ENCODE results near the gene CCDC88B. TPM values are rescaled to one million over a fixed set of nuclear protein-coding genes. Genes with fewer than 3 reads are reported as not detected.

The CCDC88B gene
- total RNA-seq, 1 experiment from 2014 or later: 14.7 TPM

GRCh38 chr11:64352995-64353714 lies 13.2 kb downstream of the CCDC88B start:
- ATAC-seq (no peak), DNase-seq (ENCODE audit: low read depth, low spot score) (no peak)
- Histone ChIP-seq H3K4me2 (ENCODE audit: low read length) (no peak overlapping the region), H3K9me3 (ENCODE audit: control insufficient read depth in 1 of 2, insufficient read depth in 1 of 2, low read depth in 1 of 2, low read length in 2 of 2) (no peaks in the 10 kb centered on the region), H2AFZ (ENCODE audit: low read depth, low read length, poor library complexity, severe bottlenecking) (no peak overlapping the region), H3K27me3 (ENCODE audit: insufficient read depth, low read length) (no peaks in the 10 kb centered on the region), H3K36me3 (ENCODE audit: control insufficient read depth in 1 of 2, insufficient read depth in 2 of 2, low read length in 2 of 2) (no peaks in the 10 kb centered on the region), H3K9me2 (ENCODE audit: insufficient read depth) (no peaks in the 10 kb centered on the region), H3K79me2 (ENCODE audit: insufficient read depth, low read length) (no peaks in the 10 kb centered on the region), H4K20me1 (ENCODE audit: insufficient read depth) (no peaks in the 10 kb centered on the region), H3K4me1 (ENCODE audit: control insufficient read depth in 1 of 2, insufficient read depth in 2 of 2, low read length in 2 of 2) (peaks cover 23 to 40% of the 10 kb centered on the region in 2 experiments), H3K9ac (ENCODE audit: low read length) (no peak overlapping the region), H3K4me3 (replicated peaks in 1 of 2; ENCODE audit: low read depth in 1 of 2, low read length in 2 of 2) (no peak overlapping the region), H3K27ac (ENCODE audit: low read depth, low read length) (no peak overlapping the region)
- BruUV-seq (replicated peaks): no TSS peak
- TF ChIP-seq REST (IDR thresholded peaks at IDR 0.05; ENCODE audit: low read depth) (no peak), CTCF (IDR thresholded peaks at IDR 0.05 in 2 of 3, conservative IDR thresholded peaks at IDR 0.05 in 1 of 3; ENCODE audit: borderline replicate concordance in 1 of 3, insufficient read depth in 1 of 3, low read depth in 2 of 3, low read length in 2 of 3) (no peak), ATF3 (IDR thresholded peaks at IDR 0.05) (no peak), ELF1 (IDR thresholded peaks at IDR 0.05; ENCODE audit: borderline replicate concordance, low read depth) (no peak), JUND (IDR thresholded peaks at IDR 0.05) (no peak), YY1 (IDR thresholded peaks at IDR 0.05; ENCODE audit: extremely low read depth, insufficient replicate concordance, low read depth, low read length) (no peak), EZH2 (IDR thresholded peaks at IDR 0.05) (no peak), MAX (IDR thresholded peaks at IDR 0.05) (no peak), CEBPB (IDR thresholded peaks at IDR 0.05; ENCODE audit: low read depth) (no peak), FOSL1 (IDR thresholded peaks at IDR 0.05; ENCODE audit: low read depth) (no peak), SIN3A (IDR thresholded peaks at IDR 0.05; ENCODE audit: low read depth) (no peak), CBX3 (IDR thresholded peaks at IDR 0.05; ENCODE audit: low read depth) (no peak), ZBTB33 (IDR thresholded peaks at IDR 0.05; ENCODE audit: extremely low read depth, insufficient replicate concordance, low read length) (no peak), ZNF274 (IDR thresholded peaks at IDR 0.05; ENCODE audit: low read depth, low read length) (no peak), TCF7L2 (IDR thresholded peaks at IDR 0.05; ENCODE audit: borderline replicate concordance, extremely low read depth, insufficient read depth, insufficient read length) (no peak), RAD21 (IDR thresholded peaks at IDR 0.05; ENCODE audit: low read depth) (no peak), SRF (IDR thresholded peaks at IDR 0.05; ENCODE audit: low read depth) (no peak), ZFX (IDR thresholded peaks at IDR 0.05) (no peak)
- POLR2A ChIA-PET: interaction anchor here (1.4 to 1.6 kb wide), 2 partner anchors 11 to 36 kb away, joined by 5 to 7 read pairs; partner anchors contain the start of genes PRDX5 and TRMT112
- intact Hi-C loops (cut with micrococcal nuclease): no loop called here
- CTCF ChIA-PET: interaction anchor here (1.1 to 6.2 kb wide), 4 partner anchors 11 to 49 kb away, joined by 6 to 46 read pairs (median 43); partner anchors contain the start of genes ESRRA, PRDX5 and TRMT112
- RAD21 ChIA-PET (ENCODE audit: low non-redundant PET in 1 of 2, low total read pairs in 2 of 2, uncharacterized antibody in 2 of 2, unreplicated experiment in 2 of 2): interaction anchor here (1.0 to 1.9 kb wide), 2 partner anchors 35 to 36 kb away, joined by 3 to 4 read pairs; partner anchors contain the start of genes PRDX5 (in 2 of the 2) and TRMT112 (in 1 of the 2)

All from HCT116 (cell line).